SU-DHL-6 (cell line): ENCODE results near the gene KISS1R.
A peak's percentile ranks its signal among the peaks of the same experiment; 100 is the strongest.
"Not testable (repeated sequence)": the region's sequence is repeated elsewhere in the genome, so short reads cannot be mapped to it uniquely, and the experiment has no call there.

ENCODE experiments used
- H2AFZ ChIP-seq: fragments of 200-600 bp; sonication (generic); 2 replicates; pipeline ENCODE4 v1.6.1; 2014; ENCODE audit warnings: low read depth, mild to moderate bottlenecking, moderate library complexity, mixed read lengths, antibody characterized with exemption, low read length; ENCODE audit not compliant: severe bottlenecking
- H3F3A ChIP-seq: fragments of 200-600 bp; shearing (Covaris generic); 2 replicates; pipeline ENCODE4 v1.6.0; 2016; ENCODE audit warnings: antibody characterized with exemption, mild to moderate bottlenecking; ENCODE audit not compliant: insufficient read depth
- H3K27ac ChIP-seq: fragments of 200-600 bp; sonication (generic); 2 replicates; pipeline ENCODE4 v1.5.1; 2016; ENCODE audit warnings: low read depth, mild to moderate bottlenecking, low read length, moderate library complexity, mixed read lengths
- H3K27me3 ChIP-seq: fragments of 200-600 bp; sonication (generic), shearing (Covaris generic); 2 replicates; pipeline ENCODE4 v1.6.0; 2014; ENCODE audit warnings: mild to moderate bottlenecking, low read length
- H3K36me3 ChIP-seq: fragments of 200-600 bp; sonication (generic); 2 replicates; pipeline ENCODE4 v1.6.1; 2014; ENCODE audit warnings: mild to moderate bottlenecking, low read length, mixed read lengths
- H3K4me2 ChIP-seq: fragments of 300-600, 200-600 bp; shearing (Covaris generic), sonication (generic); 2 replicates; pipeline ENCODE4 v1.6.0; 2014; ENCODE audit warnings: low read length, low read depth, mild to moderate bottlenecking; ENCODE audit not compliant: poor library complexity, severe bottlenecking
- H3K4me3 ChIP-seq: fragments of 200-600 bp; sonication (generic); 2 replicates; pipeline ENCODE4 v1.5.1; 2014; ENCODE audit warnings: antibody characterized with exemption, low read length, mild to moderate bottlenecking, mixed read lengths; ENCODE audit not compliant: insufficient read depth, poor library complexity, severe bottlenecking
- H3K79me2 ChIP-seq: fragments of 200-600 bp; sonication (generic); 2 replicates; pipeline ENCODE4 v1.6.1; 2014; ENCODE audit warnings: mild to moderate bottlenecking, low read length, moderate library complexity; ENCODE audit not compliant: insufficient read depth
- H3K9ac ChIP-seq: fragments of 200-600 bp; sonication (generic); 2 replicates; pipeline ENCODE4 v1.7.0; 2014; ENCODE audit warnings: mild to moderate bottlenecking, low read length
- H3K9me2 ChIP-seq: fragments of 200-600 bp; sonication (generic); replicated peaks from 2 replicates; pipeline ENCODE4 v1.6.1; 2014; ENCODE audit warnings: low read length; ENCODE audit not compliant: insufficient read depth
- H3K9me3 ChIP-seq: fragments of 200-600 bp; sonication (generic); 2 replicates; pipeline ENCODE4 v1.6.1; 2014; ENCODE audit warnings: low read length, mixed read lengths; ENCODE audit not compliant: insufficient read depth
- H4K20me1 ChIP-seq: fragments of 200-600 bp; sonication (generic); 2 replicates; pipeline ENCODE4 v1.6.1; 2014; ENCODE audit warnings: low read depth, mild to moderate bottlenecking, antibody characterized with exemption, low read length, moderate library complexity, mixed read lengths
- CTCF ChIP-seq: fragments of 200-600 bp; sonication (generic); IDR thresholded peaks from one replicate; pipeline ENCODE4 v1.5.1; 2017; ENCODE audit warnings: antibody characterized with exemption, mild to moderate bottlenecking, low read length, moderate library complexity; ENCODE audit not compliant: insufficient read depth, poor library complexity, severe bottlenecking
- EZH2phosphoT487 ChIP-seq: fragments of 200-600 bp; sonication (generic), shearing (Covaris generic); conservative IDR thresholded peaks from 2 replicates; pipeline ENCODE4 v1.6.1; 2018; ENCODE audit warnings: mild to moderate bottlenecking, antibody characterized with exemption, low read length, moderate library complexity, mixed read lengths

KISS1R gene

GRCh38 chr19:890831-891230 is 26.3 kb upstream of the KISS1R start:
- Histone ChIP-seq H3K27ac (no peak overlapping the region), H3K4me2 (no peak overlapping the region)
- TF ChIP-seq EZH2phosphoT487, result no peak
- no peak for TF ChIP-seq CTCF

DNA sequence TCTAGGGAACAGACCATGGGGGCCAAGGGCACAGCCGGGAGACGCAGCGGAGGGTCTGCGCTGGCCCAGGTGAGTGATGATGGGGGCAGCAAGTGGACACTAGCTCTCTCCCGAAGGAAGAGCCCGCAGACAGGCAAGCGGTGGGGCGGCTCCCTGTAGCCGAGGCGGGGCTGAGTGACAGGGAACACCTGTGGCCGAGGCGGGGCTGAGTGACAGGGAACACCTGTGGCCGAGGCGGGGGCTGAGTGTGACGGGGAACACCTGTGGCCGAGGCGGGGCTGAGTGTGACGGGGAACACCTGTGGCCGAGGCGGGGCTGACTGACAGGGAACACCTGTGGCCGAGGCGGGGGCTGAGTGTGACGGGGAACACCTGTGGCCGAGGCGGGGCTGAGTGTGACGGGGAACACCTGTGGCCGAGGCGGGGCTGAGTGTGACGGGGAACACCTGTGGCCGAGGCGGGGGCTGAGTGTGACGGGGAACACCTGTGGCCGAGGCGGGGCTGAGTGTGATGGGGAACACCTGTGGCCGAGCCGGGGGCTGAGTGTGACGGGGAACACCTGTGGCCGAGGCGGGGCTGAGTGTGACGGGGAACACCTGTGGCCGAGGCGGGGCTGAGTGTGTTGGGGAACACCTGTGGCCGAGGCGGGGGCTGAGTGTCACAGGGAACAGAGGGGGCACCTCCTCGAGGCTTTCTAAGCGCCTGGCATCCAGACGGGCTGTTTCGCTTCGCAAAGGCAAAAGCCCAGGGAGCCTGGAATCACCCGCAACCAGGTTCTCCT is 25.5 kb upstream of the KISS1R start:
- not testable (repeated sequence) for H3K79me2 ChIP-seq, H3K36me3 ChIP-seq, H3K27me3 ChIP-seq, H3K9me3 ChIP-seq, H3K9me2 ChIP-seq, H4K20me1 ChIP-seq, H3K9ac ChIP-seq, H3F3A ChIP-seq, H2AFZ ChIP-seq
- peak overlapping the region; percentile 75 for H3K27ac ChIP-seq
- peak overlapping the region; percentile 93 for H3K4me3 ChIP-seq
- H3K4me2 ChIP-seq, result peak overlapping the region; percentile 96

More at GRCh38 chr19:890831-891230, 26.3 kb upstream of the KISS1R start:
- Histone ChIP-seq H3K36me3 (no peaks in the 10 kb centered on the region), H2AFZ (no peak overlapping the region), H3F3A (peaks cover 7% of the 10 kb centered on the region; the same call in 1 of the 2 replicates), H4K20me1 (no peaks in the 10 kb centered on the region), H3K9me2 (no peaks in the 10 kb centered on the region), H3K79me2 (peaks cover 5% of the 10 kb centered on the region; the same call in 1 of the 2 replicates), H3K9ac (no peak overlapping the region), H3K9me3 (no peaks in the 10 kb centered on the region), H3K4me3 (no peak overlapping the region), H3K27me3 (no peaks in the 10 kb centered on the region)

DNA sequence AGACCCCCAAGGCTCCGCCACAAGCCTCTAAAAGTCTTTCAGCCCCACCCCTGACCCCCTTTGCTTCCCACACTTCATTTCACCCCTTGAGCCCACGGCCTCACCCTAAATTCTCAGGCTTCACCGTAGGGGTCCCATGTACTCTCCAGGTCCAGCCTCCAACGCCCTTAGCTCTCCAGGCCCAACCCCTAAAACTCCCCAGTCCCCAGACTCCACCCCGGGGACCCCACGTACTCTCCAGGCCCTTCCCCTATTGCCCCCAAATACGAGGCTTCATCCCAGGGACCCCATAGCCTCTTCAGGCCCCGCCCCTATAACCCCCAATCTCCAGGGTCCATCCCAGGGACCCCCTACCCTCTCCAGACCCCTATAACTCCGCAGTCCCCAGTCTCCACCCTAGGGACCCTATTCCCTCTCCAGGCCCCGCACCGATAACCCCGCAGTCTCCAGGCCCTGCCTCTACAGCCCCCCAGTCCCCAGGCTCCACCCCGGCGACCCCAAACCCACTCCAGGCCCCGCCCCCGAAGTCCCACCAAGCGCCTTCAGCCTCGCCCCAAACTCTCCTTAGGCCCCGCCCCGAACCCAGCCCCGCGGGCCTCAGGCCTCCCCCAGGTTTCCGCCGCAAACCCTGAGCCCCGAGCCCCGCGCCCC is 24.8 kb upstream of the KISS1R start:
- H3K36me3 ChIP-seq, result no peaks in the 10 kb centered on the region

More for the DNA sequence above, 24.8 kb upstream of the KISS1R start:
- H3K4me2 ChIP-seq, result peak overlapping the region; percentile 96
- no peaks in the 10 kb centered on the region for H3K27me3 ChIP-seq
- peak overlapping the region; percentile 75 for H3K27ac ChIP-seq
- H3K4me3 ChIP-seq, result peak overlapping the region; percentile 93
- H3K9ac ChIP-seq, result peak overlapping the region; percentile 77
- no peaks in the 10 kb centered on the region for H3K9me3 ChIP-seq
- no peak overlapping the region for H2AFZ ChIP-seq
- peaks cover 5% of the 10 kb centered on the region; the same call in 1 of the 2 replicates for H3K79me2 ChIP-seq
- no peaks in the 10 kb centered on the region for H3K9me2 ChIP-seq
- TF ChIP-seq EZH2phosphoT487, result no peak
- no peak for TF ChIP-seq CTCF
- peaks cover 7% of the 10 kb centered on the region; the same call in 1 of the 2 replicates for H3F3A ChIP-seq
- no peaks in the 10 kb centered on the region for H4K20me1 ChIP-seq
